GM23338 (cell line): ENCODE measurements around the gene KDM4C.

Source experiments
- CREB1 ChIP-seq: fragments of 250-450 bp; sonication (Bioruptor Pico); IDR thresholded peaks from 2 replicates; pipeline ENCODE4 v1.5.0; 2020; ENCODE audit warnings: low read depth, mild to moderate bottlenecking, moderate library complexity
- CTCF ChIP-seq, 2 experiments: fragments of 200-600 bp in 1 of 2; sonication (generic) in 1 of 2; conservative IDR thresholded peaks; 2 replicates each; pipeline versions ENCODE4 v1.5.1 to v1.6.1; 2016 to 2017; ENCODE audit warnings: antibody characterized with exemption in 2 of 2, low read depth in 2 of 2, mild to moderate bottlenecking in 2 of 2, moderate library complexity in 1 of 2
- ETS1 ChIP-seq: IDR thresholded peaks from 2 replicates; pipeline ENCODE4 v1.6.1; 2016; ENCODE audit warnings: antibody characterized with exemption
- EZH2 ChIP-seq: fragments of 200-600 bp; sonication (generic); IDR thresholded peaks from one replicate; pipeline ENCODE4 v1.8.0; 2017; ENCODE audit warnings: antibody characterized with exemption, mild to moderate bottlenecking, low read depth; ENCODE audit not compliant: unreplicated experiment
- EZH2phosphoT487 ChIP-seq: fragments of 200-600 bp; sonication (generic); IDR thresholded peaks from one replicate; pipeline ENCODE4 v1.8.1; 2018; ENCODE audit warnings: antibody characterized with exemption; ENCODE audit not compliant: unreplicated experiment
- JUNB ChIP-seq: IDR thresholded peaks from one replicate; pipeline ENCODE4 v1.6.1; 2016; ENCODE audit warnings: antibody characterized with exemption; ENCODE audit not compliant: unreplicated experiment
- NANOG ChIP-seq: IDR thresholded peaks from 2 replicates; pipeline ENCODE4 v1.6.1; 2016; ENCODE audit warnings: antibody characterized with exemption, borderline replicate concordance
- POLR2AphosphoS5 ChIP-seq: IDR thresholded peaks from 2 replicates; pipeline ENCODE4 v1.6.1; 2016; ENCODE audit warnings: antibody characterized with exemption, low read depth
- REST ChIP-seq: IDR thresholded peaks from one replicate; pipeline ENCODE4 v1.6.1; 2018; ENCODE audit warnings: antibody characterized with exemption; ENCODE audit not compliant: unreplicated experiment
- STAT1 ChIP-seq: IDR thresholded peaks from one replicate; pipeline ENCODE4 v1.6.1; 2016; ENCODE audit warnings: antibody characterized with exemption; ENCODE audit not compliant: unreplicated experiment
- ZNF114 ChIP-seq: fragments of 250-450 bp; sonication (Bioruptor Pico); IDR thresholded peaks from 2 replicates; pipeline ENCODE4 v1.5.0; 2020; ENCODE audit warnings: mild to moderate bottlenecking, moderate library complexity
- ZNF331 ChIP-seq: fragments of 250-450 bp; sonication (Bioruptor Pico); IDR thresholded peaks from 2 replicates; pipeline ENCODE4 v1.5.0; 2020; ENCODE audit warnings: low read depth, mild to moderate bottlenecking, moderate library complexity
- ZNF462 ChIP-seq: fragments of 250-450 bp; sonication (Bioruptor Pico); IDR thresholded peaks from 2 replicates; pipeline ENCODE4 v1.5.0; 2020; ENCODE audit warnings: mild to moderate bottlenecking, moderate library complexity

- TF ChIP-seq CTCF (conservative IDR thresholded peaks at IDR 0.05; ENCODE audit: low read depth in 2 of 2) (no peak), POLR2AphosphoS5 (no peak), EZH2 (no peak), EZH2phosphoT487 (no peak), ZNF462 (CRISPR knock-in tag) (no peak), STAT1 (no peak), CREB1 (CRISPR knock-in tag) (no peak), REST (no peak), ZNF331 (CRISPR knock-in tag) (no peak), ETS1 (no peak), NANOG (no peak), JUNB (no peak), ZNF114 (CRISPR knock-in tag) (no peak)
Measured at GRCh38 chr9:7149258-7149657, 391.5 kb downstream of the KDM4C start.
